ENCODE data around the gene ABCB11.
"Not testable (repeated sequence)": the region's sequence is repeated elsewhere in the genome, so short reads cannot be mapped to it uniquely, and the experiment has no call there.

Gene ABCB11

GRCh38 chr2:169014780-169015179 lies 16.3 kb downstream of the ABCB11 start:
- no peaks in the 10 kb centered on the region for H3K9me3 ChIP-seq (ENCODE audit: insufficient read depth, low read depth, low read length)
- H2AK5ac ChIP-seq (ENCODE audit: low read length), result no peak overlapping the region
- H3K4ac ChIP-seq (ENCODE audit: low read depth, low read length), result no peak overlapping the region
- H3K4me3 ChIP-seq (ENCODE audit: low read depth, low read length), result no peak overlapping the region
- H3K18ac ChIP-seq (ENCODE audit: low read length), result no peak overlapping the region
- no peak overlapping the region for H2AFZ ChIP-seq (ENCODE audit: insufficient read depth, low read length, poor library complexity)
- no peak overlapping the region for H2BK120ac ChIP-seq (ENCODE audit: insufficient read depth, low read length, poor library complexity)
- H4K8ac ChIP-seq (ENCODE audit: low read depth, low read length), result no peak overlapping the region
- H3K79me1 ChIP-seq (ENCODE audit: low read length), result no peaks in the 10 kb centered on the region
- no peaks in the 10 kb centered on the region for H3K79me2 ChIP-seq (ENCODE audit: control insufficient read depth, insufficient read depth, low read length, poor library complexity)
- no peak overlapping the region for H2BK5ac ChIP-seq (ENCODE audit: low read depth, low read length, poor library complexity)
- H3K9ac ChIP-seq (ENCODE audit: low read length), result no peak overlapping the region
- no peak overlapping the region for H3K27ac ChIP-seq (ENCODE audit: low read depth, low read length)
- no peak overlapping the region for H2BK12ac ChIP-seq (ENCODE audit: low read length)
- no peak overlapping the region for H3K4me2 ChIP-seq (ENCODE audit: low read length)
- no peak overlapping the region for H3K14ac ChIP-seq (ENCODE audit: low read length)
- no peak for DNase-seq
- no peak overlapping the region for H3K23ac ChIP-seq (ENCODE audit: low read length)
- no peaks in the 10 kb centered on the region for H3K27me3 ChIP-seq (ENCODE audit: insufficient read depth, low read length)
- H3K4me1 ChIP-seq (ENCODE audit: control insufficient read depth in 1 of 2, insufficient read depth in 2 of 2, low read length in 2 of 2), result peaks cover 0 to 2% of the 10 kb centered on the region in 2 experiments
- H3K36me3 ChIP-seq (ENCODE audit: control insufficient read depth in 1 of 2, insufficient read depth in 2 of 2, low read length in 2 of 2), result no peaks in the 10 kb centered on the region
- no CpG with 5 or more reads among the region's 3 CpGs for WGBS (ENCODE audit: extremely low coverage, insufficient coverage, insufficient read length)
- H4K12ac ChIP-seq (ENCODE audit: low read depth, low read length), result no peak overlapping the region
- H4K91ac ChIP-seq (ENCODE audit: low read depth, low read length), result no peak overlapping the region

GRCh38 chr2:169013628-169014026 lies 17.5 kb downstream of the ABCB11 start:
- WGBS (ENCODE audit: extremely low coverage, insufficient coverage, insufficient read length), result no CpG with 5 or more reads among the region's 4 CpGs

GRCh38 chr2:169012812-169013627 lies 18.1 kb downstream of the ABCB11 start:
- H3K36me3 ChIP-seq (ENCODE audit: control insufficient read depth in 1 of 2, insufficient read depth in 2 of 2, low read length in 2 of 2), result no peaks in the 10 kb centered on the region
- no peak overlapping the region for H3K14ac ChIP-seq (ENCODE audit: low read length)
- no peak overlapping the region for H4K8ac ChIP-seq (ENCODE audit: low read depth, low read length)
- H2BK12ac ChIP-seq (ENCODE audit: low read length), result no peak overlapping the region
- no peaks in the 10 kb centered on the region for H3K79me1 ChIP-seq (ENCODE audit: low read length)
- H3K18ac ChIP-seq (ENCODE audit: low read length), result no peak overlapping the region
- no peak overlapping the region for H3K4me3 ChIP-seq (ENCODE audit: low read depth, low read length)
- H3K9me3 ChIP-seq (ENCODE audit: insufficient read depth, low read depth, low read length), result no peaks in the 10 kb centered on the region
- no peak overlapping the region for H2AK5ac ChIP-seq (ENCODE audit: low read length)
- no peak for DNase-seq
- no peak overlapping the region for H3K23ac ChIP-seq (ENCODE audit: low read length)
- no peak overlapping the region for H4K91ac ChIP-seq (ENCODE audit: low read depth, low read length)
- H3K9ac ChIP-seq (ENCODE audit: low read length), result no peak overlapping the region
- no peak overlapping the region for H3K4me2 ChIP-seq (ENCODE audit: low read length)
- no peaks in the 10 kb centered on the region for H3K27me3 ChIP-seq (ENCODE audit: insufficient read depth, low read length)
- no peak overlapping the region for H3K27ac ChIP-seq (ENCODE audit: low read depth, low read length)
- H2BK5ac ChIP-seq (ENCODE audit: low read depth, low read length, poor library complexity), result no peak overlapping the region
- H3K4ac ChIP-seq (ENCODE audit: low read depth, low read length), result no peak overlapping the region
- no peak overlapping the region for H2BK120ac ChIP-seq (ENCODE audit: insufficient read depth, low read length, poor library complexity)
- H3K79me2 ChIP-seq (ENCODE audit: control insufficient read depth, insufficient read depth, low read length, poor library complexity), result no peaks in the 10 kb centered on the region
- peaks cover 0 to 2% of the 10 kb centered on the region in 2 experiments for H3K4me1 ChIP-seq (ENCODE audit: control insufficient read depth in 1 of 2, insufficient read depth in 2 of 2, low read length in 2 of 2)
- no peak overlapping the region for H2AFZ ChIP-seq (ENCODE audit: insufficient read depth, low read length, poor library complexity)
- whole genome bisulfite sequencing (ENCODE audit: extremely low coverage, insufficient coverage, insufficient read length), result no CpG with 5 or more reads among the region's 6 CpGs
- H4K12ac ChIP-seq (ENCODE audit: low read depth, low read length), result no peak overlapping the region

More at GRCh38 chr2:169013628-169014026, 17.5 kb downstream of the ABCB11 start:
- Histone ChIP-seq H2AFZ (ENCODE audit: insufficient read depth, low read length, poor library complexity) (no peak overlapping the region), H3K27me3 (ENCODE audit: insufficient read depth, low read length) (no peaks in the 10 kb centered on the region), H3K27ac (ENCODE audit: low read depth, low read length) (no peak overlapping the region), H3K18ac (ENCODE audit: low read length) (no peak overlapping the region), H2BK120ac (ENCODE audit: insufficient read depth, low read length, poor library complexity) (no peak overlapping the region), H3K79me2 (ENCODE audit: control insufficient read depth, insufficient read depth, low read length, poor library complexity) (no peaks in the 10 kb centered on the region), H3K4ac (ENCODE audit: low read depth, low read length) (no peak overlapping the region), H4K8ac (ENCODE audit: low read depth, low read length) (no peak overlapping the region), H3K9me3 (ENCODE audit: insufficient read depth, low read depth, low read length) (no peaks in the 10 kb centered on the region), H4K12ac (ENCODE audit: low read depth, low read length) (no peak overlapping the region), H2BK12ac (ENCODE audit: low read length) (no peak overlapping the region), H3K23ac (ENCODE audit: low read length) (no peak overlapping the region), H3K79me1 (ENCODE audit: low read length) (no peaks in the 10 kb centered on the region), H3K4me2 (ENCODE audit: low read length) (no peak overlapping the region), H4K91ac (ENCODE audit: low read depth, low read length) (no peak overlapping the region), H3K14ac (ENCODE audit: low read length) (no peak overlapping the region), H3K4me3 (ENCODE audit: low read depth, low read length) (no peak overlapping the region), H2BK5ac (ENCODE audit: low read depth, low read length, poor library complexity) (no peak overlapping the region), H3K9ac (ENCODE audit: low read length) (no peak overlapping the region), H2AK5ac (ENCODE audit: low read length) (no peak overlapping the region), H3K36me3 (ENCODE audit: control insufficient read depth in 1 of 2, insufficient read depth in 2 of 2, low read length in 2 of 2) (no peaks in the 10 kb centered on the region), H3K4me1 (ENCODE audit: control insufficient read depth in 1 of 2, insufficient read depth in 2 of 2, low read length in 2 of 2) (peaks cover 0 to 2% of the 10 kb centered on the region in 2 experiments)
- no peak for DNase-seq

- H3K4me2 ChIP-seq (ENCODE audit: low read length); H3K14ac ChIP-seq (ENCODE audit: low read length); H4K91ac ChIP-seq (ENCODE audit: low read depth, low read length); H2AFZ ChIP-seq (ENCODE audit: insufficient read depth, low read length, poor library complexity); H4K12ac ChIP-seq (ENCODE audit: low read depth, low read length); H3K36me3 ChIP-seq (ENCODE audit: control insufficient read depth in 1 of 2, insufficient read depth in 2 of 2, low read length in 2 of 2); H3K4ac ChIP-seq (ENCODE audit: low read depth, low read length); H4K8ac ChIP-seq (ENCODE audit: low read depth, low read length); H3K23ac ChIP-seq (ENCODE audit: low read length); H2BK5ac ChIP-seq (ENCODE audit: low read depth, low read length, poor library complexity); H2BK120ac ChIP-seq (ENCODE audit: insufficient read depth, low read length, poor library complexity); H3K79me1 ChIP-seq (ENCODE audit: low read length); H3K27me3 ChIP-seq (ENCODE audit: insufficient read depth, low read length); H3K9me3 ChIP-seq (ENCODE audit: insufficient read depth, low read depth, low read length); H3K18ac ChIP-seq (ENCODE audit: low read length); H3K4me3 ChIP-seq (ENCODE audit: low read depth, low read length); H2BK12ac ChIP-seq (ENCODE audit: low read length); H2AK5ac ChIP-seq (ENCODE audit: low read length); H3K79me2 ChIP-seq (ENCODE audit: control insufficient read depth, insufficient read depth, low read length, poor library complexity); H3K9ac ChIP-seq (ENCODE audit: low read length); H3K27ac ChIP-seq (ENCODE audit: low read depth, low read length); H3K4me1 ChIP-seq (ENCODE audit: control insufficient read depth in 1 of 2, insufficient read depth in 2 of 2, low read length in 2 of 2): not testable (repeated sequence)
- WGBS (ENCODE audit: extremely low coverage, insufficient coverage, insufficient read length), result no CpG with 5 or more reads among the region's 5 CpGs
- peak; percentile 43 to 73 for DNase-seq
These were observed 18.8 kb downstream of the ABCB11 start for GRCh38 chr2:169012191-169012792.
